CD14-positive monocyte (primary cell): ENCODE data around the gene TMEM184A. TPM values are rescaled to one million over a fixed set of nuclear protein-coding genes. Genes with fewer than 3 reads are reported as not detected.

Experiments
- DNase-seq, 3 donors: peaks; one replicate each; pipeline ENCODE4 v3.0.0-alpha.2; 2011 to 2022
- H2AFZ ChIP-seq: 2 replicates; pipeline ENCODE4 v1.6.0; 2012; ENCODE audit warnings: mild to moderate bottlenecking, low read depth, low read length, inconsistent platforms; ENCODE audit not compliant: insufficient read depth, poor library complexity, severe bottlenecking
- H3K27ac ChIP-seq, 2 donors: 1 replicate in 1 of 2; 2 replicates in 1 of 2; pipeline ENCODE4 v1.5.1; 2012 to 2013; ENCODE audit warnings: low read length in 2 of 2, control low read depth in 1 of 2, inconsistent platforms in 1 of 2, low read depth in 1 of 2, mild to moderate bottlenecking in 1 of 2
- H3K27me3 ChIP-seq, 2 donors: one replicate each; pipeline versions ENCODE4 v1.6.0 to v1.6.1; 2011 to 2013; ENCODE audit warnings: low read length in 2 of 2; ENCODE audit not compliant: control insufficient read depth in 2 of 2, insufficient read depth in 2 of 2
- H3K36me3 ChIP-seq, 2 donors: replicated peaks in 1 of 2; 1 replicate in 1 of 2; 2 replicates in 1 of 2; pipeline versions ENCODE4 v1.5.1 to v1.6.1; 2012 to 2013; ENCODE audit warnings: low read length in 2 of 2, control low read depth in 1 of 2, inconsistent platforms in 1 of 2, mild to moderate bottlenecking in 1 of 2; ENCODE audit not compliant: insufficient read depth in 2 of 2, control insufficient read depth in 1 of 2
- H3K4me1 ChIP-seq, 2 donors: 1 replicate in 1 of 2; 2 replicates in 1 of 2; pipeline versions ENCODE4 v1.5.1 to v1.6.1; 2012 to 2013; ENCODE audit warnings: low read length in 2 of 2, control low read depth in 1 of 2, inconsistent platforms in 1 of 2, mild to moderate bottlenecking in 1 of 2, moderate library complexity in 1 of 2; ENCODE audit not compliant: insufficient read depth in 2 of 2, control insufficient read depth in 1 of 2
- H3K4me2 ChIP-seq: replicated peaks from 2 replicates; pipeline ENCODE3; 2012; ENCODE audit warnings: low read length, moderate library complexity, mild to moderate bottlenecking; ENCODE audit not compliant: poor library complexity, severe bottlenecking; ENCODE audit errors: extremely low read depth
- H3K4me3 ChIP-seq, 3 experiments: fragments of 200-600 bp in 1 of 3; sonication (generic) in 1 of 3; replicated peaks in 1 of 3; 1 replicate in 2 of 3; 2 replicates in 1 of 3; pipeline ENCODE4 v1.5.1; 2011 to 2013; ENCODE audit warnings: low read length in 3 of 3, mild to moderate bottlenecking in 3 of 3, control low read depth in 2 of 3, low read depth in 2 of 3, inconsistent platforms in 1 of 3, moderate library complexity in 1 of 3
- H3K79me2 ChIP-seq: 2 replicates; pipeline ENCODE4 v1.6.0; 2012; ENCODE audit warnings: mild to moderate bottlenecking, control low read depth, inconsistent platforms, low read length, moderate library complexity; ENCODE audit not compliant: insufficient read depth
- H3K9ac ChIP-seq: 2 replicates; pipeline ENCODE4 v1.6.0; 2017; ENCODE audit warnings: low read length, mild to moderate bottlenecking; ENCODE audit not compliant: insufficient read depth, poor library complexity, severe bottlenecking
- H3K9me3 ChIP-seq, 2 donors: replicated peaks in 1 of 2; 1 replicate in 1 of 2; 2 replicates in 1 of 2; pipeline versions ENCODE4 v1.5.1 to v1.6.1; 2012 to 2013; ENCODE audit warnings: low read length in 2 of 2, control low read depth in 1 of 2; ENCODE audit not compliant: control insufficient read depth in 1 of 2, insufficient read depth in 1 of 2
- H4K20me1 ChIP-seq: 2 replicates; pipeline ENCODE4 v1.6.0; 2012; ENCODE audit warnings: mild to moderate bottlenecking, low read length, control low read depth, moderate library complexity; ENCODE audit not compliant: insufficient read depth
- H3K27ac Mint-ChIP-seq, 7 donors: one replicate each; pipeline ENCODE4 v1.8.0; 2020; ENCODE audit warnings: mild to moderate bottlenecking in 7 of 7, mixed read lengths in 7 of 7, moderate library complexity in 6 of 7, inconsistent platforms in 2 of 7
- H3K27me3 Mint-ChIP-seq, 3 donors: one replicate each; pipeline ENCODE4 v1.8.0; 2021 to 2022; ENCODE audit warnings: low read depth in 3 of 3, mild to moderate bottlenecking in 3 of 3, mixed read lengths in 3 of 3, moderate library complexity in 3 of 3, inconsistent platforms in 1 of 3
- H3K36me3 Mint-ChIP-seq, 2 donors: one replicate each; pipeline ENCODE4 v1.8.0; 2020; ENCODE audit warnings: mixed read lengths in 2 of 2, inconsistent platforms in 1 of 2, mild to moderate bottlenecking in 1 of 2
- H3K4me1 Mint-ChIP-seq: one replicate; pipeline ENCODE4 v1.8.0; 2020; ENCODE audit warnings: mild to moderate bottlenecking, mixed read lengths
- H3K4me3 Mint-ChIP-seq, 2 donors: one replicate each; pipeline ENCODE4 v1.8.0; 2020; ENCODE audit warnings: mild to moderate bottlenecking in 2 of 2, mixed read lengths in 2 of 2, moderate library complexity in 1 of 2
- H3K9me3 Mint-ChIP-seq, 7 donors: one replicate each; pipeline ENCODE4 v1.8.0; 2020 to 2022; ENCODE audit warnings: mixed read lengths in 7 of 7, mild to moderate bottlenecking in 6 of 7, moderate library complexity in 6 of 7, inconsistent platforms in 2 of 7
- CTCF ChIP-seq: fragments of 200-600 bp; IDR thresholded peaks from one replicate; pipeline ENCODE4 v1.8.0; 2022; ENCODE audit warnings: antibody characterized with exemption, mild to moderate bottlenecking
- WGBS: methylation state at CpG from one replicate; pipeline ENCODE4 v1.1.5; 2013; ENCODE audit warnings: missing lambda C conversion rate; ENCODE audit not compliant: insufficient coverage; 5-methylcytosine and 5-hydroxymethylcytosine counted together
- intact Hi-C, 2 donors: fragments of 100-400 bp; cut with micrococcal nuclease; formaldehyde crosslinking; loops; one replicate each; pipeline versions ENCODE4 v1.15.0 to v1.15.1; 2023
- polyA plus RNA-seq, 3 donors: library from polyadenylated mRNA; depleted of rRNA in 1 of 3; unstranded in 2 of 3; stranded (reverse) in 1 of 3; fragments of 300-500 nt in 2 of 3; fragments of >200 nt in 1 of 3; fragmentation: Illumina TruSeq in 2 of 3; gene quantifications; 1 replicate in 2 of 3; 2 replicates in 1 of 3; pipeline ENCODE4 v1.2.3, GENCODE V29; 2012 to 2021

The TMEM184A gene
- polyA plus RNA-seq, 3 donors, result not detected

- Histone ChIP-seq H2AFZ (no peak overlapping the region), H3K4me3 (no peak overlapping the region), H3K27ac (no peak overlapping the region), H4K20me1 (no peaks in the 10 kb centered on the region), H3K27me3 (peaks cover 0 to 2% of the 10 kb centered on the region in 2 donors), H3K4me2 (no peak overlapping the region), H3K4me1 (peaks cover 6 to 8% of the 10 kb centered on the region in 2 donors), H3K79me2 (no peaks in the 10 kb centered on the region), H3K9me3 (no peaks in the 10 kb centered on the region), H3K36me3 (no peaks in the 10 kb centered on the region), H3K9ac (no peak overlapping the region)
- peaks cover 5 to 16% of the 10 kb centered on the region in 2 donors for H3K36me3 Mint-ChIP-seq
- H3K4me3 Mint-ChIP-seq, result no peak overlapping the region
- H3K27me3 Mint-ChIP-seq, result peaks cover 2 to 10% (median 4%) of the 10 kb centered on the region in 3 donors
- H3K9me3 Mint-ChIP-seq, result peaks cover 0 to 4% (median 0%) of the 10 kb centered on the region in 7 donors
- no peak for DNase-seq
- no peak for TF ChIP-seq CTCF
- H3K27ac Mint-ChIP-seq, result peak overlapping the region in 1 of 7 donors; percentile 50
- H3K4me1 Mint-ChIP-seq, result peaks cover 21% of the 10 kb centered on the region
- 90% methylated on average over 24 of the region's 34 CpGs for WGBS
- intact Hi-C loops, result loop anchor here in 1 of 2 donors (10.0 kb wide), 1 partner anchor 46 kb away; no protein-coding TSS in a partner anchor
Observed at GRCh38 chr7:1561036-1561940, 5.3 kb upstream of the TMEM184A start.

- WGBS, result 94% methylated on average over 7 of the region's 13 CpGs
- H3K4me1 Mint-ChIP-seq, result peaks cover 16% of the 10 kb centered on the region
- H3K79me2 ChIP-seq, result no peaks in the 10 kb centered on the region
- no peaks in the 10 kb centered on the region for H3K36me3 ChIP-seq
- H3K4me3 Mint-ChIP-seq, result no peak overlapping the region
- no peak overlapping the region for H3K4me2 ChIP-seq
- peaks cover 4 to 11% of the 10 kb centered on the region in 2 donors for H3K36me3 Mint-ChIP-seq
- intact Hi-C loops, result loop anchor here in 1 of 2 donors (10.0 kb wide), 1 partner anchor 46 kb away; no protein-coding TSS in a partner anchor
- no peak overlapping the region for H2AFZ ChIP-seq
- H3K27me3 Mint-ChIP-seq, result peaks cover 2 to 12% (median 4%) of the 10 kb centered on the region in 3 donors
- peaks cover 0 to 2% of the 10 kb centered on the region in 2 donors for H3K27me3 ChIP-seq
- H3K27ac ChIP-seq, result no peak overlapping the region
- TF ChIP-seq CTCF, result no peak
- H3K9me3 Mint-ChIP-seq, result peaks cover 0 to 7% (median 0%) of the 10 kb centered on the region in 7 donors
- H4K20me1 ChIP-seq, result no peaks in the 10 kb centered on the region
- no peaks in the 10 kb centered on the region for H3K9me3 ChIP-seq
- no peak overlapping the region for H3K27ac Mint-ChIP-seq
- no peak overlapping the region for H3K9ac ChIP-seq
- no peak for DNase-seq
- peaks cover 4% of the 10 kb centered on the region in 2 donors for H3K4me1 ChIP-seq
- H3K4me3 ChIP-seq, result no peak overlapping the region
Observed at GRCh38 chr7:1560620-1561031, 4.6 kb upstream of the TMEM184A start.
